GM12891 (cell line): ENCODE measurements around the gene HIPK2.

Source experiments
- DNase-seq: peaks from one replicate; pipeline ENCODE4 v3.0.0; 2011; ENCODE audit warnings: low spot score; ENCODE audit not compliant: insufficient read length
- FAIRE-seq: peaks from 2 replicates; lab custom pipeline; 2011; peaks lifted over from hg19 to GRCh38; lab: Jason Lieb, UNC
- PAX5 ChIP-seq: IDR thresholded peaks from 2 replicates; pipeline ENCODE4 v1.6.1; 2011; ENCODE audit warnings: low read length, moderate library complexity, mild to moderate bottlenecking; ENCODE audit not compliant: insufficient read depth, severe bottlenecking
- POLR2A ChIP-seq: IDR thresholded peaks from 2 replicates; pipeline ENCODE4 v1.6.1; 2011; ENCODE audit warnings: low read depth, low read length, control low read depth
- POLR2AphosphoS5 ChIP-seq: IDR thresholded peaks from 2 replicates; pipeline ENCODE4 v1.6.1; 2011; ENCODE audit warnings: low read depth, low read length, control low read depth
- POU2F2 ChIP-seq: IDR thresholded peaks from 2 replicates; pipeline ENCODE4 v1.6.1; 2011; ENCODE audit warnings: low read depth, mild to moderate bottlenecking, control low read depth, low read length, moderate library complexity
- SPI1 ChIP-seq: IDR thresholded peaks from 2 replicates; pipeline ENCODE4 v1.6.1; 2011; ENCODE audit warnings: low read depth, low read length, control low read depth
- TAF1 ChIP-seq: IDR thresholded peaks from 2 replicates; pipeline ENCODE4 v1.6.1; 2011; ENCODE audit warnings: low read depth, low read length, control low read depth

Gene HIPK2

GRCh38 chr7:139813689-139814088, 35.9 kb upstream of the HIPK2 start:
- FAIRE-seq: no peak
- TF ChIP-seq POLR2A (no peak), PAX5 (no peak), SPI1 (peak; percentile 21; the same call in 1 of the 2 replicates)
- no peak for DNase-seq

- TF ChIP-seq PAX5: no peak
- TF ChIP-seq TAF1: no peak
- TF ChIP-seq POLR2AphosphoS5: no peak
- TF ChIP-seq POU2F2: no peak
- no peak for TF ChIP-seq POLR2A
- TF ChIP-seq SPI1: no peak
- no peak for DNase-seq
- FAIRE-seq: no peak
Observed at GRCh38 chr7:139813151-139813550, 35.4 kb upstream of the HIPK2 start.

DNA sequence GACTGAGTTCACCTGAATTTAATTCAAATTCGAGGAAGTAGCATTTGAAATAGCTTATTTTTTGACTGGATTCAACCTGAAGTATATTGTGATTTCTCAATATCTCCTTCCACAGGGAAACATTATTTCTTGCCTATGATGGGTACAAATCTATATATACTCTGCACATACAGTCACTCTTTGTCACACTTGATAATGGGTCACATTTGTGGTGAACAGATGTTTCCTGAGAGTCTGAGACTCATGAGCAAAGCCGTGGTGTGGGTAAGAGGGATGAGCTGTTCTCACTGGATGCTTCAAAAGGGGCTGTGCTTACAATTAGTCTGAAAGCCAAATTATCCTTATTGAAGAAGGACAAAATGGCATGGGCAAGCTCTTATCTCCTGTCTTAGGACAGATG, 33.3 kb upstream of the HIPK2 start:
- no peak for DNase-seq
- TF ChIP-seq POU2F2 (no peak), POLR2A (no peak), TAF1 (no peak), POLR2AphosphoS5 (no peak), SPI1 (no peak)
- no peak for FAIRE-seq

DNA sequence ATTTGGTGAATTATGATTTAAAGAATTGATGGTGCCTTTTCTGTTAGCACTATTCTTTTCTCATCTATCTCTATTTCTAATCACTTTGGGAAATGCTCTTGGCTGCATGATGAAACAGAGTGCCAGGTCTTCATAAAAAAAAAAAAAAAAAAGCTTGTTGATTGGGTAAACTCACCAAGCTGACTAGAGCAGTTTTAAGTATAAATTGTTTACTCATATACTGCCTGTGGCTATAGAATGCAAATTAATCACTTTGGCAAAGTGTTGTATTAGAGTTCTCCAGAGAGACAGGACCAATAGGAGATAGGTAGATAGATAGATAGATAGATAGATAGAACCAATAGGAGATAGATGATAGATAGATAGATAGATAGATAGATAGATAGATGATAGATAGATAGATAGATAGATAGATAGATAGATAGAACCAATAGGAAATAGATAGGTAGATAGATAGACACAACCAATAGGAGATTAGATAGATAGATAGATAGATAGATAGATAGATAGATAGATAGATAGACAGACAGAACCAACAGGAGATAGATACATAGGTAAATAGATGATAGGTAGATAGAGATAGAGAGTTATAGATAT, 31.1 kb upstream of the HIPK2 start:
- no peak for DNase-seq
- FAIRE-seq: no peak
- TF ChIP-seq PAX5 (no peak), TAF1 (no peak), POLR2A (no peak), POU2F2 (no peak), SPI1 (no peak), POLR2AphosphoS5 (no peak)

DNA sequence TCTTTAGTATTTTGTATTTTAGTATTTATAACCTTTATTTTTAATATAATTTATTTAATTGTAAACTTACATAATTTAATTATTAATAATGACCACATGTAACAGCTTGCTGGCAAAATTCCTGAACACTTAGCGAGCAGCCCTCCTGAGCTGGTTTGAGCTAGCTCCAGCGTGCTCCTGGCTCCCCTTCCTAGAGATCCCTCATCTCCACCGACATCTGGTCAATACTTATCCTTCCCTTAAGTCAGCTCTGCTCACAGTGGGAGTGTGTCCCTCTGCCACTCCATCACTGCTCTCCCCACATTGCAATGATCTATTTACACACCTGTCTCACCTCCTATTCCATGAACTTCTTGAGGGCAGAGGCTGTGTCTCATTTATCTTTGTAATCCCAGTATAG, 30.6 kb upstream of the HIPK2 start:
- no peak for DNase-seq
- no peak for TF ChIP-seq POLR2A
- TF ChIP-seq PAX5: no peak
- TF ChIP-seq POU2F2: no peak
- TF ChIP-seq POLR2AphosphoS5: no peak
- TF ChIP-seq SPI1: no peak
- no peak for TF ChIP-seq TAF1
- no peak for FAIRE-seq

GRCh38 chr7:139807009-139807408, 29.2 kb upstream of the HIPK2 start:
- DNase-seq (no peak), FAIRE-seq (no peak)
- TF ChIP-seq TAF1: no peak
- no peak for TF ChIP-seq SPI1
- no peak for TF ChIP-seq POLR2A
- TF ChIP-seq POU2F2: no peak
- no peak for TF ChIP-seq PAX5
- TF ChIP-seq POLR2AphosphoS5: no peak

DNA sequence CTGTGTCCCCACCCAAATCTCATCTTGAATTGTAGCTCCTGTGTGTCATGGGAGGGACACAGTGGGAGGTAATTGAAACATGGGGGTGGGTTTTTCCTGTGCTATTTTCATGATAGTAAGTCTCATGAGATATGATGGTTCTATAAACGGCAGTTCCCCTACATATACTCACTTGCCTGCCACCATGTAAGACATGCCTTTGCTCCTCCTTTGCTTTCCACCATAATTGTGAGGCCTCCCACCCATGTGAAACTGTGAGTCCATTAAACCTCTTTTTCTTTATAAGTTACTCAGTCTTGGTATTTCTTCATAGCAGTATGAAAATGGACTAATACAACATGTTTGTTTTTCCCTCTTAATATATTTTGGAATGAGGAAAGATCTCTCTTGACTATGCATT, 26.8 kb upstream of the HIPK2 start:
- TF ChIP-seq SPI1 (no peak), POU2F2 (no peak), PAX5 (no peak), POLR2A (no peak), POLR2AphosphoS5 (no peak), TAF1 (no peak)
- FAIRE-seq: no peak
- no peak for DNase-seq

DNA sequence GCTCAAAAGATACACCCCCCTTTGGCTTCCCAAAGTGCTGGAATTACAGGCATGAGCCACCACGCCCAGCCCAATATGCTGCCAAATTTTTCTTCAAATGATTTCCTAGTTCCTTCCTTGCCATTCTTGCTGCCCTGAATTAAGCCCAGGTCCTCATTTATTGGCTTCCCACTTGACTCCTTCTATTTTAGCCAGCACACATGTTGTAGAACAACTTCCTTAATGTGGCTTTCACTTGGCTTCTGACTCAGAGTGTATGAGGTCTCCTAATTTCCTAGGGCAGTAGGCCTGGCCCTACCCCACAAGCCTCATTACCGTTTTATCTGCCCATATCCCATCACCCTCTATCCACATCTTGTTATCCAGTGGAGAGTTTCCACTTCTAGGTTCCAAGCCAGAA, 21.8 kb upstream of the HIPK2 start:
- peak; percentile 26 for FAIRE-seq
- TF ChIP-seq PAX5 (no peak), TAF1 (no peak), SPI1 (no peak), POLR2A (no peak), POU2F2 (no peak)
- DNase-seq: no peak

DNA sequence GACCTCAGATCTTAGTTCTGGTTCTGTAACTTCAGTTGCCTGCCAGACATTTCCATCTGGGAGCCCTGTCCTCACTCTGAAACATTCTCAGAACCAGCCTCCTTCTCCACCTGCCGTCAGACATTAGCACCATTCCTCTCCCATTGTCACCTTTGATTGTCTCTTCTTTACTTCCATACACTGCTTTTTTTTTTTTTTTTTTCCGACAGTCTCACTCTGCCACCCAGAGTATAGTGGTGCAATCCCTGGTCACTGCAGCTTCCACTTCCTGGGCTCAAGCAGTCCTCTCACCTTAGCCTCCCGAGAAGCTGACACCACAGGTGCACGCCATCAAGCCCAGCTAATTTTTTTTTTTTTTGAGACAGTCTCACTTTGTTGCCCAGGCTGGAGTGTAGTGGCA, 21.1 kb upstream of the HIPK2 start:
- TF ChIP-seq POLR2AphosphoS5 (no peak), SPI1 (no peak), PAX5 (no peak), POLR2A (no peak), TAF1 (no peak), POU2F2 (no peak)
- no peak for DNase-seq

DNA sequence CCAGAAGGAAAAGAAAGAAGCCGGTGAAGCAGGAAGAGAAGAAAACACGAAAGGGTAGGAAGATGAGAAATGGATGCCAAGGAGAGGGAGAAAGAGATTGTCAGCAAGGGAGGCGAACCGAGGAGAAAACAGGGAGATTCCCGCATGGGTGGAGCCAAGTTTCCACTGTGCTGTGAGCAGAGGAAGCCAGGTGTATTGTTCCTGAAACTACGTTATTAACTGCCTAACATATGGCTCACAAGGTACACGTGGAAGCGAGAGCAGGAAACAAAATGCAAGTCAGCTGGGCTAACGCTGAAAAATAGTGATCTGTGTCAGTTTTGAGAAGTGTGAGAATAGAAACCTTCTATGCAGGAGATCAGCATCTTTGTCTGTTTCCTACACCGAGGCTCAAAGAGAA, 20.4 kb upstream of the HIPK2 start:
- DNase-seq (peak; percentile 16), FAIRE-seq (peak; percentile 91)
- no peak for TF ChIP-seq PAX5
- no peak for TF ChIP-seq POU2F2
- 0 out of 2 replicates have a peak, but pooled peaks have one; percentile 2 for TF ChIP-seq SPI1
- TF ChIP-seq TAF1: no peak

More for the DNA sequence above, 21.1 kb upstream of the HIPK2 start:
- FAIRE-seq: no peak
